ENCODE results near the gene FILIP1L.

- TF ChIP-seq TAF1 (IDR thresholded peaks at IDR 0.05; ENCODE audit: borderline replicate concordance, insufficient read depth, low read length) (no peak), REST (IDR thresholded peaks at IDR 0.05; ENCODE audit: insufficient read depth in 1 of 2, low read depth in 2 of 2, low read length in 2 of 2) (no peak), POLR2AphosphoS5 (IDR thresholded peaks at IDR 0.05; ENCODE audit: low read depth, low read length) (no peak)
Measured at GRCh38 chr3:99818818-99819217, 295.5 kb downstream of the FILIP1L start.
